MM.1S (cell line): Measurements from ENCODE around the gene ACVR2B.
"Not testable (repeated sequence)": the region's sequence is repeated elsewhere in the genome, so short reads cannot be mapped to it uniquely, and the experiment has no call there.

Source experiments
- CTCF ChIP-seq: fragments of 300-600 bp; sonication (generic); IDR thresholded peaks from 2 replicates; pipeline ENCODE4 v1.5.1; 2016; ENCODE audit warnings: antibody characterized with exemption, low read length, mixed read lengths
- EZH2phosphoT487 ChIP-seq: fragments of 300-600 bp; sonication (generic); IDR thresholded peaks from 2 replicates; pipeline ENCODE4 v1.6.1; 2018; ENCODE audit warnings: antibody characterized with exemption, low read length

GRCh38 chr3:38433661-38434060 lies 20.0 kb upstream of the ACVR2B start:
- TF ChIP-seq CTCF, EZH2phosphoT487: not testable (repeated sequence)
